ENCODE results near the gene STK39.

STK39 gene

DNA sequence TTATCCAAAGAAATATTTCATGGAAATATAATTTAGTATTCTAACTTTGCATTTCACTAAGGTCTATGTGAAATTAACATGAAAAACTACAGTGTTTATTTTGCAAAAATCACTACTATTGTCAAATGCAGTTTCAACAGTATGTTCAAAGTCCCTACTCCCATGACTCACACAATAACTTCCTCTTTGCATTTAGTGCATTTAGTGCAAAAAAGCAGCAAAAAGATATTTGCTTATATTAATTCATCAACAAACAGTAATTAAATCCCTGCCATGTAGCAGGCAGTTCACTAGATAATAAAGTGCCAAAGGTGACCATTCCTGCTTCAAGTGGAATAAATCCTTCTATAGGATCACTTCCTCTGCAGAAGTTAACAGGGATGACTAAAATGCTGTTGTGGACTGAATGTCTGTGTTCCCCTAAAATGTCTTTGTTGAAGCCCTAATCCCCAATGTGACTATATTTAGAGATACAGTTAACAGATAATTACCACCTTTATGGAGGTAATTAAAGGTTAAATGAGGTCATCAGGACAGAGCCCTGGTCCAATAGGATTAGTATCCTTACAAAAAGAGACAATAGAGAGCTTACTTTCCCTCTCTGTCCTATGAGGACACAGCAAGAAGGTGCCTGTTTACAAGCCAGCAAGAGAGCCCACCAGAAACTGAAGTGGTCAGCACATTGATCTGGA is 61.7 kb downstream of the STK39 start:
- in situ Hi-C loops (cut with HindIII; ENCODE audit: low sequenced_read_pairs) = no loop called here

DNA sequence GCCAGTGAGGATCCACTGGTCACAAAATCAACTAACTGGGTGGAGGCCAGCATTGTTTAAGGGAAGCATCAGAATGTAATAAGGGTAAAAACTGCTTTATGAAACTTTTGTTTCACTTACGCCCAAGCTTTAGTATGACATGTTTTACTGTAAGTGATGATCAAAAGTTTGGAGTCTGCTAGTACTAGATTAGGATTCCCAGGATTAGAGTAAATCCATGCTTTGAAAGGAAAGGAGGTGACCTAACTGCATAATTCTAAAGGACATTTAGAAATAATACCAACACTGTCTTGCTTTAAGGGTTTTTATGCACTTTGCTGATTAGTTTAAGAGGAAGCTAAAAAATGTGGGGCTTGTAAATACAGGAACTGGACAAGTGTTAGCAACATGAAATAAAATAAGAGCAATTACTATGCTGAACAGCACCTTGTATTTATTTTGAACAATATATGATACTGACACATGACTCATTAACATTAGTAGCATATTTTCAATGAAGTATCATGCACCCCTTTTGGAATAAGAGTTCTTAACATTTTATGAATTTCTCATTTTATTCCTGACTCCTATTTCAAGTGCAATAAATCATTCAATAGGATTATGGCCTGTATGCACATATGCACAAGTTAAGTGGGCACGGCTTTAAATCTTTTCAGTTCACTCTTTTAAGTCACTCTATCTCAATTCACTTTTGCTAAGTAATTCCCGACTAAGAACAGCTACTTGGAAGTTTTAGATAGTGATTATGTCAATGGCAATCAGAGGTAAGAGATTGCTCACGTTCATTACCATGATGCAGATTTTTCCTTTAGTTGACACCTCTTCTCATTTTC is 62.5 kb downstream of the STK39 start:
- in situ Hi-C loops (cut with HindIII; ENCODE audit: low sequenced_read_pairs) = no loop called here

- in situ Hi-C loops (cut with HindIII; ENCODE audit: low sequenced_read_pairs) = no loop called here
Measured at GRCh38 chr2:168183308-168183997, 63.9 kb downstream of the STK39 start.

GRCh38 chr2:168182550-168183249 is 64.7 kb downstream of the STK39 start:
- in situ Hi-C loops (cut with HindIII; ENCODE audit: low sequenced_read_pairs) = no loop called here

DNA sequence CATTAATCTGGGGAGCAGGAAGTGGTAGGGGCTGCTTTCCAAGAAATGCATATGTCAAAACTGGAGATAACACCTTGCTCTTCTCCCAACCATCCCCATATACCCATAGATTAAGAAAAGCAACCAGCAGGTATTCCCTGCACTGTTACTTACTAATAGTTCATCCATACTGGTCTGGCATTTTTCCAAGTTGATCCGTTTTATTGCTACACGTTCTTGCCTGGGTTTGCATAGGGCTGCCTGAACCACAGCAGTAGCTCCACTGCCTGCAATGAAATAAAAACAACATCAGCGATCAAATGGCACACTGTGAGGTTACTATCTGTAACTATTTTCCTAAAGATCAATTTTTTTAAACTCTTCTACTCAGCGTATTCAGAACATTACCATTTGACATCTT is 65.6 kb downstream of the STK39 start:
- in situ Hi-C loops (cut with HindIII; ENCODE audit: low sequenced_read_pairs) = no loop called here

DNA sequence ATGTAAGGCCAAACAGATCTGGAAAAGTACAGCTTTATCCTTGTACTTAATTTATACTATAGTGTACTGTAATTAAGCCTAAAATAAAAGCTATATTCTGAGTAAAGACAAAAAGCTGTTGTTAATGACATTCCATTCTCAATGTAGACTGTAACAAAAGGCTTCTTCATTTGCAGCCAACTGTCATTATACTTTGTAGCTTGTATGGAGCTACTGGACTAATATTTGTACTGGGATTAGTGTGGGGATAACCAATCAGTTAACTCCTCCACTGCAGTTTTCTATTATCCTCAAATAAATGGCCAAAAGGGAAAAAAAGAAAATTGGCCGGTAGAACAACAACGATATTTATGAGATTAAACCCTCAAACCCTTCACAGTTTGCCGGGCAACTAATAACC is 66.5 kb downstream of the STK39 start:
- in situ Hi-C loops (cut with HindIII; ENCODE audit: low sequenced_read_pairs) = no loop called here

- in situ Hi-C loops (cut with HindIII; ENCODE audit: low sequenced_read_pairs) = no loop called here
Measured at GRCh38 chr2:168180483-168180882, 66.9 kb downstream of the STK39 start.

- in situ Hi-C loops (cut with HindIII; ENCODE audit: low sequenced_read_pairs) = no loop called here
Measured at GRCh38 chr2:168179592-168179991, 67.8 kb downstream of the STK39 start.

DNA sequence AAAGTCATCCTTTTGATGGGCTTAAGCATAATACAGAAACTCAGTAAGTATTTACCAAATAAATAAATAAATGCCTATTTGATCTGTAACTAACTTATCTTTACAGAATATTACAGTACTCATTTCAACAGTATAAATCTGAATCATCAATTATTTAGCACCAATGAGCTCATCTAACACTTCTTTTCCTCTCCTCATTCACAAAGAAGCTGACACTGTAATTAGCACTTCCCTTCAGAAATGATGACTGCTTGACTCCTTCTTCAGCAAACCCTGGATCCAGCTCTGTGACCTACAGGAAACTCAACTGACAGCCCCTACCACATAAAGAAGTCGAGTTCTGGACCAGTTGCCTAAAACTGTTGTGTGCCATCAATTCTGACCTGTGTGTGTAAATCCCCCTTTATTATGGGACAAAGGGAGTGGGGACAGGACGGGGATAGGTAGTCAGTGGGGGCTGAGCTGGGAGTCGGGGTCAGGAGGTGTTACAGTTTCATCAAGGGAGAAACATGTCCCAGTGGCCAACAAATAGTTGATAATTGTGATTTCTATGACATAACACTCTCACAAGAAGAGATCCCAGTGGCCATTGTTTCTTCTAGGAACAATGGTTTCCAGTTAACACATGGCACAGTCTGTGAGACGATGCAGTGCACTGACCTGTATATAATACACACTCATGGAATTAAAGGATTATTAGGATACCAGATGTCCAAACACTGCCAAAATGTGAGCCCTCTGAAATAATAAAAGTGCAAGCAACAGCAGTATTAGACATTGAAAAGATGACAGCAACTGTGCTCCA is 68.7 kb downstream of the STK39 start:
- in situ Hi-C loops (cut with HindIII; ENCODE audit: low sequenced_read_pairs) = no loop called here

GRCh38 chr2:168176402-168176801 is 71.0 kb downstream of the STK39 start:
- in situ Hi-C loops (cut with HindIII; ENCODE audit: low sequenced_read_pairs) = no loop called here

- in situ Hi-C loops (cut with HindIII; ENCODE audit: low sequenced_read_pairs) = no loop called here
Measured at GRCh38 chr2:168175469-168175868, 71.9 kb downstream of the STK39 start.

DNA sequence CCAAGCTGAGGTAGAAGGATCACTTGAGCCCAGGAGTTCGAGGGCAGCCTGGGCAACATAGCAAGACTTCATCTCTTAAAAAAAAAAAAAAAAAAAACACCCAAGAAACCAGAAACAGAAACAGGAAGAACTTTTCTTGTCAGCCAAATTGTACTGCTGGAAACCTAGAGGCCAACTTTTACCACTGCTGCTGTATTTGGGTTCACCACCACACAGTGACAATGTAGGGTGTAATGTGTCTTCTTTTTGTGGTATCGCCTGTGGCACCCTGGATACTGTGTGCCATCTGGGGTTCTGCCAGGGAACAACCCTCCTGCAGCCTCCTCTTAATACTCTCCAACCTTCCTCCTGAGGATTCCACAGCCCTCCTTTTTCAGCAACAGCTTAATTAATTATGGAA is 72.6 kb downstream of the STK39 start:
- in situ Hi-C loops (cut with HindIII; ENCODE audit: low sequenced_read_pairs) = no loop called here

DNA sequence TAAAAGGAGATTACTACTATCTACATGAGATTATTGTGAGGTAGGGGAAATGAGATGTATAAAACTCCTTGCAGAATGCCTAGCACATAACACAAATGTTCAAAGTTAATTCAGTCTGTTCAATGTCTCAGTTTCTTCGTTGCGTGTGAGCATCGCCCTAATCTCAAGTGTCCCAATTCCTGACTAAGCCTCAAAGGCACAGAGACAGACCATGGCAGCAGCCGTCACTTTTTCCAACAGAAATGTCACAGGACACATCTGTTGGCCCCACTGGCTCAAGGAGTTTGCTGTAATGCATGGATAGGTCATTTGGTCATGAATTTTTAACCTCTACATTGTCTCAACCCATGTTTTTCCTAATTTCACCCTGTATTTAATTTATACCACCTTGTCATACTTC is 75.3 kb downstream of the STK39 start:
- in situ Hi-C loops (cut with HindIII; ENCODE audit: low sequenced_read_pairs) = no loop called here

- in situ Hi-C loops (cut with HindIII; ENCODE audit: low sequenced_read_pairs) = no loop called here
Measured at GRCh38 chr2:168171059-168171762, 76.2 kb downstream of the STK39 start.

DNA sequence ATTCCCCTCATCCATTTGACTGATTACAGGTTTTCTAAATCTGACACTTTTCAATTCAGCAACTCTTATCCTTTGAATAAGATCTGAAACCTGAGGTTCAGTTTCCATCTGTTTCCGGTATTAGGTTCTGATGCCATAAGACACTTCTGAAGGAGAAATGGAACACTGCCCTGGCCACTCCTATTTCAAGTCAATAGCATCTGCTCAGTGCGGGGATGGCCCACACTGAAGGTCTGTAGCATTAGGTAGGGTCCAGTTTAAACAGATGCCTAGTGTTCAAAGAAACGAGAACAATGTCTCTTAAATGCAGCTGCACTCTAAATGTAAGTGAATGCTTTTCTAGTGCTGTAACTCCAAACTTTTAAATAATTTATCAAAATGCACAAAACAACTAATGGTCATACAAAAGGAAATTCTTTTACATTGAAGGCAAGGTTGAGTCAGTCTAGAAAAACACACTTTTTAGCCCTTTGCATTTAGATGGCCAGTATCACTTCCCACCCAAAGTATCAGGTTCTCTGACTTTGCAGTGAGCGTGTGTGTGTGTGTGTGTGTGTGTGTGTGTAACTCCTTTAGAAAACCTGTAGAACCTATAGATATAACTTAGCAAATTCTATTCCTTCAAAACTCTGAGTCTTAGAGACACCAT is 78.2 kb downstream of the STK39 start:
- in situ Hi-C loops (cut with HindIII; ENCODE audit: low sequenced_read_pairs) = loop anchor here (5.0 kb wide), 2 partner anchors 48 to 78 kb away; partner anchors contain the start of gene STK39

DNA sequence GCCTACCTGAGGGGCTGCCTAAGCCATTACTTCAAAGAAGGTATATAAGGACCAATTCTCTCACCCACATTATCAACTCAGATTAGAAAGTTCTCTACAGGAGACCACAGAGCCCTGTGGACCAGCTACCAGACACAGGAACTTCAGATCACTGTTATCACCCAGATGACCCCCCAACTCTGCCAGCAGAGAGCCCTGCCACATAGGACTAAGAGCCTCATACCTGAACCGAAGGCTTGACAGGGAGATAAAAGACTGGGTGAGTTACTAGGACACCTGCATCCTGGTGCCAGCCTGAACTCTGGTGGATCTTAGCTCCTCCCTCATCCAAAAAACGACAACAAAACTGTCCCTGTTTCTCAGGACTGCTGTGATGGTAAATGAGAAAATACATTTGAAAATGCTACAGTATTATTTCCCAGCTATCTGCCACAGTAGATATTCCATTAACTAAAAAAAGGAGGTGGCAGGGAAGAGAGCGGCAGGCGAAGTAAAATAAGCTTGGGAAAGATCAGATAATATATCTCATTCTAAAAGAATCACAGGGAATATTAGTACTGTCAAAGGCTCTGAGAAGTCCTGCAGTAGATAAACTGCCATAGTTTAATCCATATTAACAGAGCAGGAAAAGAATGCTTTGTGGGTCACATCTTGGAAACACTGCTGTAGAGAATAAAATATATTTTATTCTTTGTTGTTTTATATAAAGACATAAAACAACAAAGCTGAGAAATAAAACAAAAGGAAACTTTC is 79.7 kb downstream of the STK39 start:
- in situ Hi-C loops (cut with HindIII; ENCODE audit: low sequenced_read_pairs) = loop anchor here (5.0 kb wide), 2 partner anchors 50 to 80 kb away; partner anchors contain the start of gene STK39

- in situ Hi-C loops (cut with HindIII; ENCODE audit: low sequenced_read_pairs) = loop anchor here (5.0 kb wide), 2 partner anchors 50 to 80 kb away; partner anchors contain the start of gene STK39
Measured at GRCh38 chr2:168166902-168167510, 80.4 kb downstream of the STK39 start.

Measured in endothelial cell of hepatic sinusoid (primary cell).